Spleen (tissue), 11 donors: Measurements from ENCODE around the gene TTLL8. TPM values are rescaled to one million over a fixed set of nuclear protein-coding genes. Genes with fewer than 3 reads are reported as not detected.

Experiments used
- DNase-seq: peaks from one replicate; pipeline ENCODE4 v3.0.0-alpha.2; 2020
- H3K27ac ChIP-seq, 8 donors: fragments of 200-600 bp; sonication (generic) in 7 of 8; 1 replicate in 4 of 8; 2 replicates in 4 of 8; pipeline versions ENCODE4 v1.5.0 to v1.8.0; 2016 to 2021; ENCODE audit warnings: inconsistent platforms in 4 of 8, mild to moderate bottlenecking in 4 of 8, moderate library complexity in 1 of 8
- H3K27me3 ChIP-seq, 7 donors: fragments of 200-600 bp; sonication (generic) in 6 of 7; replicated peaks in 1 of 7; 1 replicate in 4 of 7; 2 replicates in 3 of 7; pipeline versions ENCODE4 v1.5.0 to v1.8.0; 2016 to 2021; ENCODE audit warnings: inconsistent platforms in 3 of 7, mild to moderate bottlenecking in 1 of 7
- H3K36me3 ChIP-seq, 6 donors: fragments of 200-600 bp; sonication (generic) in 5 of 6; 1 replicate in 4 of 6; 2 replicates in 2 of 6; pipeline versions ENCODE4 v1.5.0 to v1.8.0; 2016 to 2021; ENCODE audit warnings: inconsistent platforms in 2 of 6
- H3K4me1 ChIP-seq, 6 donors: fragments of 200-600 bp; sonication (generic) in 5 of 6; 1 replicate in 3 of 6; 2 replicates in 3 of 6; pipeline versions ENCODE4 v1.5.0 to v1.8.0; 2016 to 2021; ENCODE audit warnings: inconsistent platforms in 3 of 6
- H3K4me3 ChIP-seq, 8 donors: fragments of 200-600 bp; sonication (generic) in 7 of 8; 1 replicate in 4 of 8; 2 replicates in 4 of 8; pipeline versions ENCODE4 v1.5.0 to v1.8.0; 2016 to 2021; ENCODE audit warnings: inconsistent platforms in 4 of 8, mild to moderate bottlenecking in 4 of 8, moderate library complexity in 2 of 8
- H3K9me3 ChIP-seq, 8 donors: fragments of 200-600 bp; sonication (generic) in 7 of 8; 1 replicate in 4 of 8; 2 replicates in 4 of 8; pipeline versions ENCODE4 v1.5.0 to v1.8.0; 2016 to 2021; ENCODE audit warnings: inconsistent platforms in 4 of 8
- CTCF ChIP-seq, 11 experiments: fragments of 200-600 bp in 7 of 11; fragments of 450-650 bp in 4 of 11; sonication (generic) in 4 of 11; IDR thresholded peaks in 8 of 11; conservative IDR thresholded peaks in 3 of 11; 1 replicate in 7 of 11; 2 replicates in 4 of 11; pipeline versions ENCODE4 v1.4.0 to v1.8.0; 2016 to 2021; ENCODE audit warnings: antibody characterized with exemption in 11 of 11, inconsistent platforms in 4 of 11, mild to moderate bottlenecking in 1 of 11
- POLR2A ChIP-seq, 3 donors: fragments of 450-650 bp; IDR thresholded peaks; one replicate each; pipeline ENCODE4 v1.5.1; 2017; ENCODE audit warnings: antibody characterized with exemption in 3 of 3, mild to moderate bottlenecking in 1 of 3
- POLR2AphosphoS5 ChIP-seq, 3 donors: sonication (generic); formaldehyde crosslinking; IDR thresholded peaks; one replicate each; pipeline ENCODE4 v1.5.1; 2017; ENCODE audit warnings: antibody characterized with exemption in 3 of 3
- WGBS, 5 donors: extraction: QIAGEN DNeasy Blood & Tissue Kit in 3 of 5; methylation state at CpG; one replicate each; pipeline versions ENCODE4 v1.1.5 to v1.1.7; 2013 to 2018; 5-methylcytosine and 5-hydroxymethylcytosine counted together
- intact Hi-C: fragments of 100-400 bp; cut with DNase I; formaldehyde crosslinking; loops from one replicate; pipeline ENCODE4 v1.15.0; 2023; ENCODE audit warnings: low total_unique reads
- polyA plus RNA-seq, 3 donors: library from polyadenylated mRNA; stranded (reverse); fragments of 200-250 nt; gene quantifications; one replicate each; pipeline ENCODE4 v1.2.1, GENCODE V29; 2013
- total RNA-seq, 7 donors: library from RNA; depleted of rRNA in 3 of 7; stranded (reverse); fragments of >200 nt in 3 of 7; fragmentation: NEBNext Ultra II Directional in 4 of 7; extraction: Animal tissue kit (Norgen Biotek cat#: 25700) in 4 of 7; gene quantifications; one replicate each; pipeline versions ENCODE4 v1.1.0 to v1.2.1, GENCODE V29; 2016 to 2021
- donor health status: healthy with polysubstance abuse.
- donor health status: DM: no; HTN: no; CAD: no; lungs with moderate emphysema.
- donor health status: DM: no; HTN: no; CAD: no.
- donor health status: Bipolar disorder and iron deficiency.
- donor health status: healthy.
- donor health status: DM: no; HTN: no; CAD: no.
- donor health status: DM: yes; HTN: yes; CAD: no.

The TTLL8 gene
- total and polyA plus RNA-seq, 10 donors: not detected

- Histone ChIP-seq H3K9me3 (peaks cover 0 to 22% (median 15%) of the 10 kb centered on the region in 8 donors), H3K4me1 (peaks cover 4 to 20% (median 10%) of the 10 kb centered on the region in 6 donors), H3K4me3 (no peak overlapping the region), H3K27ac (no peak overlapping the region), H3K27me3 (peaks cover 0 to 2% (median 0%) of the 10 kb centered on the region in 7 donors), H3K36me3 (no peaks in the 10 kb centered on the region)
- DNase-seq: no peak
- intact Hi-C loops: loop anchor here (5.0 kb wide), 1 partner anchor 62 kb away; no protein-coding TSS in a partner anchor
- peak in 5 of 11 experiments; percentile 3 to 48 (median 19) for TF ChIP-seq CTCF (IDR thresholded peaks at IDR 0.05 in 8 of 11, conservative IDR thresholded peaks at IDR 0.05 in 3 of 11)
- no peak for TF ChIP-seq POLR2A (IDR thresholded peaks at IDR 0.05)
- 55 to 80% (median 78%) methylated on average over 2 to 11 of the region's 11 CpGs for WGBS, 5 donors
These were observed 64.3 kb downstream of the TTLL8 start for GRCh38 chr22:49993649-49994360.

- intact Hi-C loops: loop anchor here (5.0 kb wide), 1 partner anchor 61 kb away; no protein-coding TSS in a partner anchor
- DNase-seq: peak; percentile 94
- no peaks in the 10 kb centered on the region for H3K36me3 ChIP-seq
- no peak overlapping the region for H3K4me3 ChIP-seq
- peaks cover 0 to 22% (median 15%) of the 10 kb centered on the region in 8 donors for H3K9me3 ChIP-seq
- peaks cover 4 to 20% (median 10%) of the 10 kb centered on the region in 6 donors for H3K4me1 ChIP-seq
- H3K27ac ChIP-seq: no peak overlapping the region
- H3K27me3 ChIP-seq: no peaks in the 10 kb centered on the region
- TF ChIP-seq POLR2A (IDR thresholded peaks at IDR 0.05) (no peak), POLR2AphosphoS5 (IDR thresholded peaks at IDR 0.05) (peak; percentile 49 to 73 (median 50)), CTCF (IDR thresholded peaks at IDR 0.05 in 8 of 11, conservative IDR thresholded peaks at IDR 0.05 in 3 of 11) (peak; percentile 73 to 93 (median 85))
- WGBS, 5 donors: 29 to 68% (median 36%) methylated on average over 5 to 23 of the region's 23 CpGs
These were observed 65.0 kb downstream of the TTLL8 start for GRCh38 chr22:49992921-49993648.

GRCh38 chr22:49991907-49992533, 66.1 kb downstream of the TTLL8 start:
- intact Hi-C loops: loop anchor here (5.0 kb wide), 1 partner anchor 60 kb away; no protein-coding TSS in a partner anchor
- Histone ChIP-seq H3K4me1 (peaks cover 4 to 16% (median 10%) of the 10 kb centered on the region in 6 donors), H3K36me3 (no peaks in the 10 kb centered on the region), H3K4me3 (no peak overlapping the region), H3K27me3 (no peaks in the 10 kb centered on the region), H3K27ac (no peak overlapping the region), H3K9me3 (peaks cover 0 to 22% (median 15%) of the 10 kb centered on the region in 8 donors)
- DNase-seq: no peak
- TF ChIP-seq POLR2AphosphoS5 (IDR thresholded peaks at IDR 0.05): no peak
- TF ChIP-seq CTCF (IDR thresholded peaks at IDR 0.05 in 8 of 11, conservative IDR thresholded peaks at IDR 0.05 in 3 of 11): no peak
- TF ChIP-seq POLR2A (IDR thresholded peaks at IDR 0.05): no peak
- WGBS, 5 donors: 85 to 91% (median 88%) methylated on average over 7 of the region's 7 CpGs
